ENCODE measurements around the gene SERTAD4. TPM values are rescaled to one million over a fixed set of nuclear protein-coding genes. Genes with fewer than 3 reads are reported as not detected.

The SERTAD4 gene
- polyA plus RNA-seq, 1 donor from 2014 or later, result 41.4 TPM

GRCh38 chr1:210262897-210263272 is 30.3 kb downstream of the SERTAD4 start:
- H2AFZ ChIP-seq (ENCODE audit: low read depth, low read length), result no peak overlapping the region

GRCh38 chr1:210263963-210264362 is 31.4 kb downstream of the SERTAD4 start:
- no peaks in the 10 kb centered on the region for H3K36me3 ChIP-seq (ENCODE audit: insufficient read depth, low read length)
- H4K20me1 ChIP-seq (ENCODE audit: insufficient read depth), result no peaks in the 10 kb centered on the region
- H3K4me3 ChIP-seq (ENCODE audit: low read length), result no peak overlapping the region
- H3K9ac ChIP-seq (ENCODE audit: low read length), result no peak overlapping the region
- no peak overlapping the region for H2AFZ ChIP-seq (ENCODE audit: low read depth, low read length)
- no peak overlapping the region for H3K4me2 ChIP-seq (ENCODE audit: low read length)
- no peaks in the 10 kb centered on the region for H3K79me2 ChIP-seq (replicated peaks; ENCODE audit: insufficient read depth, low read length)
- H3F3A ChIP-seq (ENCODE audit: insufficient read depth, low read length, poor library complexity, severe bottlenecking), result no peaks in the 10 kb centered on the region
- H3K27ac ChIP-seq (ENCODE audit: low read length), result no peak overlapping the region
- H3K27me3 ChIP-seq (ENCODE audit: insufficient read depth, low read depth, low read length), result no peaks in the 10 kb centered on the region
- H3K9me2 ChIP-seq (ENCODE audit: insufficient read depth, low read length), result no peaks in the 10 kb centered on the region
- no peaks in the 10 kb centered on the region for H3K9me3 ChIP-seq (ENCODE audit: low read length)
- TF ChIP-seq POLR2AphosphoS5 (IDR thresholded peaks at IDR 0.05) (no peak), REST (IDR thresholded peaks at IDR 0.05; ENCODE audit: borderline replicate concordance) (no peak), SMC3 (conservative IDR thresholded peaks at IDR 0.05; ENCODE audit: poor library complexity) (no peak), EZH2 (IDR thresholded peaks at IDR 0.05; ENCODE audit: borderline replicate concordance, insufficient read depth, low read length, poor library complexity, severe bottlenecking) (no peak), CTCF (IDR thresholded peaks at IDR 0.05; ENCODE audit: poor library complexity, severe bottlenecking) (no peak), EP300 (conservative IDR thresholded peaks at IDR 0.05; ENCODE audit: poor library complexity, severe bottlenecking) (no peak), RAD21 (conservative IDR thresholded peaks at IDR 0.05) (no peak)

More at GRCh38 chr1:210262897-210263272, 30.3 kb downstream of the SERTAD4 start:
- no peaks in the 10 kb centered on the region for H3F3A ChIP-seq (ENCODE audit: insufficient read depth, low read length, poor library complexity, severe bottlenecking)
- H3K4me3 ChIP-seq (ENCODE audit: low read length), result no peak overlapping the region
- no peaks in the 10 kb centered on the region for H3K9me2 ChIP-seq (ENCODE audit: insufficient read depth, low read length)
- no peaks in the 10 kb centered on the region for H3K27me3 ChIP-seq (ENCODE audit: insufficient read depth, low read depth, low read length)
- TF ChIP-seq EP300 (conservative IDR thresholded peaks at IDR 0.05; ENCODE audit: poor library complexity, severe bottlenecking), result no peak
- no peak for TF ChIP-seq POLR2AphosphoS5 (IDR thresholded peaks at IDR 0.05)
- no peak for TF ChIP-seq EZH2 (IDR thresholded peaks at IDR 0.05; ENCODE audit: borderline replicate concordance, insufficient read depth, low read length, poor library complexity, severe bottlenecking)
- TF ChIP-seq MXI1 (conservative IDR thresholded peaks at IDR 0.05; ENCODE audit: poor library complexity, severe bottlenecking), result no peak
- no peak for TF ChIP-seq TAF1 (IDR thresholded peaks at IDR 0.05; ENCODE audit: low read depth)
- no peak for TF ChIP-seq CTCF (IDR thresholded peaks at IDR 0.05; ENCODE audit: poor library complexity, severe bottlenecking)
- no peak for TF ChIP-seq REST (IDR thresholded peaks at IDR 0.05; ENCODE audit: borderline replicate concordance)
- no peak for TF ChIP-seq SMC3 (conservative IDR thresholded peaks at IDR 0.05; ENCODE audit: poor library complexity)
- no peak overlapping the region for H3K27ac ChIP-seq (ENCODE audit: low read length)
- no peaks in the 10 kb centered on the region for H4K20me1 ChIP-seq (ENCODE audit: insufficient read depth)
- no peak overlapping the region for H3K4me2 ChIP-seq (ENCODE audit: low read length)
- H3K79me2 ChIP-seq (replicated peaks; ENCODE audit: insufficient read depth, low read length), result no peaks in the 10 kb centered on the region
- no peak overlapping the region for H3K9ac ChIP-seq (ENCODE audit: low read length)
- H3K36me3 ChIP-seq (ENCODE audit: insufficient read depth, low read length), result no peaks in the 10 kb centered on the region
- no peaks in the 10 kb centered on the region for H3K9me3 ChIP-seq (ENCODE audit: low read length)

All from neural cell (in vitro differentiated cells).